ENCODE measurements around the gene CAV1. TPM values are rescaled to one million over a fixed set of nuclear protein-coding genes. Genes with fewer than 3 reads are reported as not detected.

Gene CAV1
- total RNA-seq, 2 donors from 2014 or later = 226 to 291 TPM

DNA sequence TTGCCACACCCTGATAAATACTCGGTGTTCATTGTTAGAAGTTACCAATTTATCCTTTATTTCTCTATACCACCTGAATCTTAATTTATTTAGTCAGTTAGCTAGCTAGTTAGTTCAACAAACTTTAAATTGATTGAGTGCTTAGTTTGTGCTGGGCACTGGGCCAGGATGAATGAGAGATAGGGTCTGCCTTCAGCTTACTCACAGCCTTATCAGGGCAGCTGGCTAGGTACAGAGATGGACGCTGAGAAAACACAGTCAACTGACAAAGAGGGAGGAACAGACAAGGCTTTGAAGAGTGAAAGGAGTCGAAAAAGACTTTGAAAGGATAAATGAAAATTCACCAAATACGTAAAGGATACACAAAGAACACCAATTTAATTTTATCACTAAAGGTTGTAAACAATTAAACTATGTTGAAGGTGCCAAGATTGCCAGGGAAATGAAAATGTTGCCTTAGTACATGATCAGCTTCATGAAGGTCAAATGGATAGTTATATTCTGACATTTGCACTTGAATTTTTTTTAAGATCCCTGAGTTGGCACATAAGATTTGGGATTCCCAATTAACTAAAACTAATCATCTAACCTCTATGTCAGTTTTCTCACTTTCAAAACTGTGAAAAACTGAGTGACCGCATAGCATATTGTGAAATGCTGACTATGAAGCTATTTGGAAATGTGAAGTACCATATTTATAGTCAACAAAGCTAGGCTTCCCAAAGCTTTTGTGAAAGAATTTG lies 23.2 kb upstream of the CAV1 start:
- intact Hi-C loops (cut with DNase I) = loop anchor here in 1 of 2 donors (2.0 kb wide), 1 partner anchor 23 kb away; the partner anchor contains the start of gene CAV1
- no peak for DNase-seq (ENCODE audit: low spot score)

GRCh38 chr7:116502201-116503096 lies 22.4 kb upstream of the CAV1 start:
- intact Hi-C loops (cut with DNase I) = no loop called here
- DNase-seq (ENCODE audit: low spot score) = no peak

DNA sequence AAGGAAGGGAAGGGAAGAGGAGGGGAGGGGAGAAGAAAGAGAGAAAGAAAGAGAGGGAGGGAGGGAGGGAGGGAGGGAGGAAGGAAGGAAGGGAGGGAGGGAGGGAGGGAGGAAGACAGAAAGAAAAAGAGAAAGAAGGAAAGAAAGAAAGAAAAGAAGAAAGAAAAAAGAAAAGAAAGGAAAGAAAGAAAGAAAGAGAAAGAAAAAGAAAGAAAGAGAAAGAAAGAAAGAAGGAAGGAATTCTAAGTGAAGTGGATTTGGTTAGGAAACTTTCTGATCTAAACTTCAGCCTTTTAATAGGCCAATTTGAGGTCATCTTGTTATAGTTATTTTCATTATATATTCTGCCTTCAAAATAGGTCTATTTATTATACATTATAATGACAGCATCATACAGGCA lies 21.0 kb upstream of the CAV1 start:
- intact Hi-C loops (cut with DNase I) = no loop called here
- no peak for DNase-seq (ENCODE audit: low spot score)

DNA sequence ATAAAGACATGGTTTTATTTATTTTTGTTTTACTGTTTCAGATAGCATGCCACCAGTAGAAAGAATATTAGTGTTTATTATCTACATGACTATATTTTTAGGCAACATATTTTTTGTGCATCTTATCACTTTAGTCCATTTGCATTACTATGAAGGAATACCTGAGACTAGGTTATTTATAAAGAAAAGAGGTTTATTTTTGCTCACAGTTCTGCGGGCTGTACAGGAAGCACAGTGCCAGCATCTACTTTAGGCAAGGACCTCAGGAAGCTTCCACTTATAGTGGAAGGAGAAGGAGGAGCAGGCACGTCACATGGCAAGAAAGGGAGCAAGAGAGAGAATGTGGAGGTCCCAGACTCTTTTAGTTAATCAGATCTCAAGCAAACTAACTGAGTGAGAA lies 19.6 kb upstream of the CAV1 start:
- intact Hi-C loops (cut with DNase I) = no loop called here
- DNase-seq (ENCODE audit: low spot score) = no peak

DNA sequence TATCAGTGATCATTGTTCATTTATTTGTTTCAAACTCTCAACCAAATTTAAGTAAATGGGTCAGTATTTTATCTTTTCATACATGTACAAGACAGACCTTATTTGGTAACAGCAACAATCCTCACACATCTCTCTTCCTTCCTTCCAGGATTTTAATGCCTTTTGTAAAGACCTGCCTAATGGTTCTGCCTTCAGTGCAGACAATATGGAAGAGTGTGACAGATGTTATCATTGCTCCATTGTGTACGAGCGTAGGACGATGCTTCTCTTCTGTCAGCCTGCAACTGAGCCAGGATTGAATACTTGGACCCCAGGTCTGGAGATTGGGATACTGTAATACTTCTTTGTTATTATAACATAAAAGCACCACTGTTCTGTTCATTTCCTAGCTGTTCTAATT lies 19.0 kb upstream of the CAV1 start:
- intact Hi-C loops (cut with DNase I) = no loop called here
- DNase-seq (ENCODE audit: low spot score) = no peak

- intact Hi-C loops (cut with DNase I) = no loop called here
- DNase-seq (ENCODE audit: low spot score) = no peak
Observed at GRCh38 chr7:116509982-116510579, 14.8 kb upstream of the CAV1 start.

GRCh38 chr7:116510795-116511194 lies 14.0 kb upstream of the CAV1 start:
- DNase-seq (ENCODE audit: low spot score) = no peak
- intact Hi-C loops (cut with DNase I) = no loop called here

GRCh38 chr7:116511552-116512519 lies 13.0 kb upstream of the CAV1 start:
- intact Hi-C loops (cut with DNase I) = no loop called here
- no peak for DNase-seq (ENCODE audit: low spot score)

DNA sequence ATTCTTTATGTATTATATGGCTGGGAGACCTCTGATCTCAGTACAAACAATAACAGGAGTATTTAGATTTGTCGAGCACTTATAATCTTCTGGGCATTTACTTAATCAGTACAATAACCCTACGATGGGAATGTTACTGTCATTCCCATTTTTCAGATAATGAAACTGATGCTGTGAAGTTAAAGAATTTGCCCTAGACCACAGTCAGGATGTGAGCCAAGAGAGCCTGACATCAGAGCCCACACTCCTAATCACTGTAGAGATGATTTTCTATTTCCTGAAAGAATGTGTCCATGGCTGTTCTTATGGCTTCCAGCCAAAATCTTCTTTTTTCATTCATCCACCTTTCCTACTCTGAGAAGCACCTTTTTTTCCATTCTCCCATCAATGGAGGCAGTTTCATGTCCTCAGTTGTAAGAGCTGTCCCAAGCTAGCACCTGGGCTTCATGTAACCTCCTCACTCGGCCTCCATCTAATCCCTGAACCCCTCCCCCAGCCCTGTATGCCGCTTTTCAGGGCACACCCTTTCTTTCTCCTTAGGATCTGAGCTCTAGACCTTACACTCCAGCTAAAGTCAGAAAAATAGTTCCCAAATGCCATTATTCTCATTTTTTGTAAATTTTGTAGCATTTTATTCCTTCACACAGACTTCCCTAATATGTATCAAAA lies 12.2 kb upstream of the CAV1 start:
- intact Hi-C loops (cut with DNase I) = no loop called here
- no peak for DNase-seq (ENCODE audit: low spot score)

- no peak for DNase-seq (ENCODE audit: low spot score)
- intact Hi-C loops (cut with DNase I) = loop anchor here in 1 of 2 donors (1.0 kb wide), 1 partner anchor 30 kb away; no protein-coding TSS in a partner anchor
Observed at GRCh38 chr7:116515584-116515983, 9.3 kb upstream of the CAV1 start.

GRCh38 chr7:116516324-116516723 lies 8.5 kb upstream of the CAV1 start:
- no peak for DNase-seq (ENCODE audit: low spot score)
- intact Hi-C loops (cut with DNase I) = no loop called here

GRCh38 chr7:116517626-116518025 lies 7.2 kb upstream of the CAV1 start:
- intact Hi-C loops (cut with DNase I) = no loop called here
- DNase-seq (ENCODE audit: low spot score) = no peak

DNA sequence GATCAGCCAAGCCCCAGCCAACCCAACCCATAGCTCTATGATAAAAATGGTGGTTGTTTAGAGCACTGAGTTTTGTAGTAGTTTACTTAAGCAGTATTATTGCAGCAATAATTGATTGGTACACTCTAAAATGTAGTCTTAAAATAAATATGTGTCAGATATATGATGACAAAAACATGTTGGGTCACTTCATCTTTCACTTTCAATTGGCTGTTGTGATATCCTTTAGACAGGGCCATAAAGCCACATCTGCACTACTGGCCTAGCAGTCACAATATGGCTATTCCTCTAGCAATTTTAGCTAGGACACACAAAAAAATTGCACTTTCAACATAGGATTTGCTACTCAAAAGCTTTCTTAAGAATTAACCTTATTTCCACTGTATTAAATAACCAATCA lies 5.9 kb upstream of the CAV1 start:
- intact Hi-C loops (cut with DNase I) = no loop called here
- no peak for DNase-seq (ENCODE audit: low spot score)

GRCh38 chr7:116521046-116521664 lies 3.7 kb upstream of the CAV1 start:
- intact Hi-C loops (cut with DNase I) = loop anchor here (10.0 kb wide), 3 partner anchors 64 to 256 kb away; no protein-coding TSS in a partner anchor
- no peak for DNase-seq (ENCODE audit: low spot score)

GRCh38 chr7:116522247-116522646 lies 2.6 kb upstream of the CAV1 start:
- intact Hi-C loops (cut with DNase I) = loop anchor here (10.0 kb wide), 3 partner anchors 63 to 257 kb away; no protein-coding TSS in a partner anchor
- DNase-seq (ENCODE audit: low spot score) = no peak

GRCh38 chr7:116524221-116524608 lies 621 bp upstream of the CAV1 start:
- intact Hi-C loops (cut with DNase I) = loop anchor here (2.0 to 10.0 kb wide), 4 partner anchors 23 to 259 kb away; no protein-coding TSS in a partner anchor
- DNase-seq (ENCODE audit: low spot score) = no peak

DNA sequence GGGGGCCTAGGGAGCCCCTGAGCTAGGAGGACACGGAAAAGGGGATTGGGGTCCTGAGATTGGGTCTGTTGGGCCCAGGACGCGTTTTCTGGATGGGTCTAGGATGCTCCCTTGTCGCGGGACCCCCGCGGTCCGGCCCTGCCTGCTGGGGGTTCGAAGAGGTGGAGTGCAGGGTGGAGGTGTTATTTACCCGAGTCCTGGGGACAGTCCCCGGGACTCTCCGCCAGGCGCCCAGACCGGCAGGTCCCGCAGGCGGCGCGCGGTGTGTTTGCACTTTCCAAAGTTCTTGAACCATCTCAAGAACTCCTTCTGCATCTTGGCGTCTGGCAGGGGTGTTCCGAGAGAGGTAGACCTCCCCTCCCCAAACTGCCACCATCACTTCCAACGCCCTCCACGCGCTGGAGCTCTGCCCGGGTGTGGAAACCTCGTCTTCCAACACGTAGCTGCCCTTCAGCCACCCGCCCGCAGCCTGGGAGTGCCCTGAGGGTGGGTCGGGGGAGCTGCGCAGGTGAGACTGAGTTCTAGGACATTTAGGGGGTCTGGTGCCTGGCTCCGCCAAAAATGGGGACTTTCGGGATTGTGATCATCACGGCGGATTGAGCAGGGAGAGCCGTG lies 569 bp downstream of the CAV1 start:
- DNase-seq (ENCODE audit: low spot score) = peak; percentile 84
- intact Hi-C loops (cut with DNase I) = loop anchor here (2.0 to 10.0 kb wide), 5 partner anchors 25 to 268 kb away; no protein-coding TSS in a partner anchor
